Testis (tissue), 2 donors: ENCODE results near the gene NUP93.

Source experiments
- CTCF ChIP-seq, 3 experiments: fragments of 450-650 bp in 2 of 3; fragments of 200-600 bp in 1 of 3; sonication (generic) in 1 of 3; IDR thresholded peaks; one replicate each; pipeline ENCODE4 v1.5.1; 2016 to 2019; ENCODE audit warnings: antibody characterized with exemption in 3 of 3, mild to moderate bottlenecking in 2 of 3, moderate library complexity in 1 of 3
- POLR2A ChIP-seq: fragments of 450-650 bp; IDR thresholded peaks from one replicate; pipeline ENCODE4 v1.6.1; 2017; ENCODE audit warnings: antibody characterized with exemption, mild to moderate bottlenecking, moderate library complexity

GRCh38 chr16:56841233-56841632 lies 111.3 kb downstream of the NUP93 start:
- no peak for TF ChIP-seq CTCF (IDR thresholded peaks at IDR 0.05)
- TF ChIP-seq POLR2A: no peak
